ENCODE measurements around the gene ZFP92.

Gene ZFP92

GRCh38 chrX:153457827-153458466 lies 46.7 kb downstream of the ZFP92 start:
- DNase-seq, result no peak

DNA sequence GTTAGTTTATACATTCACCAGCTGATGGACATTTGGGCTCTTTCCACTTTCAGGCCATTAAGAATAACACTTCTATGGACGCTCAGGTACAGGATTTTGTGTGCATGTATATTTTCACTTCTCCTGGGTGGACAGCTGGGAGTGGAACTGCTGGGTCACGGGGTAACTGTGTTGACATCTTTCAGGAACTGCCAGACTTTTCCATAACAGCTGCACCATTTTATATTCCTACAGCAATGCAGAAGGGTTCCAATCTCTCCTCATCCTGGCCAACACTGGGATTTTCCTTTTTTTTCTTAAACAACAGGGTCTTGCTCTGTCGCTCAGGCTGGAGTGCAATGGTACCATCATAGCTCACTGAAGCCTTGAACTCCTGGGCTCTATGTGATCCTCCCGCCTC lies 47.2 kb downstream of the ZFP92 start:
- DNase-seq, result no peak

DNA sequence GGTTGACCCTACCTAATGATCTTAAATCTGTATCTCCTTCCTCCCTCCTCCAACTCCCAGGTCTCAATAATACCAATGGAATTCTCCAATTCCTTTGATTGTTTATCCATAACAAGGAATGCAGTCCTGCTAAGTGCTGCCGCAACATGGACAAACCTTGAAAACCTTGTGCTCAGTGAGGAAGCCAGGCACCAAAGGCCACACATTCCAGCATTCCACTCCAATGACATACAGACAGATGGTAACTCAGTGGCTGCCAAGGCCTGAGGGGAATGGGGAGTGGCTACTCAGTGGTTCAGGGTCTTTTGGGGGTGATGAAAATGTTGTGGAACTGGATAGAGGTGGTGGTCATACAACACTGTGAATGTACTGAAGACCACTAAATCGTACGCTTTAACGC lies 48.7 kb downstream of the ZFP92 start:
- DNase-seq, result no peak

GRCh38 chrX:153460826-153461225 lies 49.6 kb downstream of the ZFP92 start:
- peak; percentile 29 for DNase-seq
